PFSK-1 (cell line): ENCODE results near the gene HGS.

Experiments used
- FOXP2 ChIP-seq: optimal IDR thresholded peaks from 2 replicates; pipeline ENCODE3; 2011; ENCODE audit warnings: borderline replicate concordance, control low read depth, inconsistent platforms; ENCODE audit not compliant: insufficient read depth; ENCODE audit errors: extremely low read length, extremely low read depth
- POLR2AphosphoS5 ChIP-seq: IDR thresholded peaks from 2 replicates; pipeline ENCODE4 v1.6.1; 2012; ENCODE audit warnings: low read depth, mild to moderate bottlenecking, control low read depth, low read length, moderate library complexity
- SIN3A ChIP-seq: IDR thresholded peaks from 2 replicates; pipeline ENCODE4 v1.6.1; 2012; ENCODE audit warnings: mild to moderate bottlenecking, low read length, moderate library complexity, borderline replicate concordance; ENCODE audit not compliant: insufficient read depth
- TAF1 ChIP-seq: IDR thresholded peaks from 2 replicates; pipeline ENCODE4 v1.6.1; 2012; ENCODE audit warnings: low read length, control low read depth, borderline replicate concordance; ENCODE audit not compliant: insufficient read depth
- TF ChIP-seq, protein P1 (sequence below), 2 experiments: IDR thresholded peaks; 2 replicates each; pipeline versions ENCODE4 v1.6.1 to v1.8.0; 2011 to 2012; ENCODE audit warnings: low read depth in 2 of 2, low read length in 2 of 2, control low read depth in 1 of 2, inconsistent platforms in 1 of 2, mild to moderate bottlenecking in 1 of 2, moderate library complexity in 1 of 2; ENCODE audit not compliant: insufficient read depth in 1 of 2

Gene HGS

DNA sequence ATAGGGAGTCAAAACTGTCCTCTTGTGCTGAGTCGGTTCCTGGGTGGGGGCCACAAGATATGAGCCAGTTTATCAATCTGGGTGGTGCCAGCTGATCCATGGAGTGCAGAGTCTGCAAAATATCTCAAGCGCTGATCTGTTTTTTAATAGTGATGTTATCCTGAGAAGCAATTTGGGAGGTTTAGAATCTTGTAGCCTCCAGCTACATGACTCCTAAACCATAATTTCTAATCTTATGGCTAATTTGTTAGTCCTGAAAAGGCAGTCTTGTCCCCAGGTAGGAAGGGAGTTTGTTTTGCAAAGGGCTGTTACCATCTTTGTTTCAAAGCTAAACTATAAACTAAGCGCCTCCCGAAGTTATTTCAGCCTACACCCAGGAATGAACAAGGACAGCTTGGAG, 45.1 kb upstream of the HGS start:
- TF ChIP-seq TAF1 (no peak), POLR2AphosphoS5 (no peak), FOXP2 (no peak), SIN3A (no peak)
- TF ChIP-seq, protein P1, sequence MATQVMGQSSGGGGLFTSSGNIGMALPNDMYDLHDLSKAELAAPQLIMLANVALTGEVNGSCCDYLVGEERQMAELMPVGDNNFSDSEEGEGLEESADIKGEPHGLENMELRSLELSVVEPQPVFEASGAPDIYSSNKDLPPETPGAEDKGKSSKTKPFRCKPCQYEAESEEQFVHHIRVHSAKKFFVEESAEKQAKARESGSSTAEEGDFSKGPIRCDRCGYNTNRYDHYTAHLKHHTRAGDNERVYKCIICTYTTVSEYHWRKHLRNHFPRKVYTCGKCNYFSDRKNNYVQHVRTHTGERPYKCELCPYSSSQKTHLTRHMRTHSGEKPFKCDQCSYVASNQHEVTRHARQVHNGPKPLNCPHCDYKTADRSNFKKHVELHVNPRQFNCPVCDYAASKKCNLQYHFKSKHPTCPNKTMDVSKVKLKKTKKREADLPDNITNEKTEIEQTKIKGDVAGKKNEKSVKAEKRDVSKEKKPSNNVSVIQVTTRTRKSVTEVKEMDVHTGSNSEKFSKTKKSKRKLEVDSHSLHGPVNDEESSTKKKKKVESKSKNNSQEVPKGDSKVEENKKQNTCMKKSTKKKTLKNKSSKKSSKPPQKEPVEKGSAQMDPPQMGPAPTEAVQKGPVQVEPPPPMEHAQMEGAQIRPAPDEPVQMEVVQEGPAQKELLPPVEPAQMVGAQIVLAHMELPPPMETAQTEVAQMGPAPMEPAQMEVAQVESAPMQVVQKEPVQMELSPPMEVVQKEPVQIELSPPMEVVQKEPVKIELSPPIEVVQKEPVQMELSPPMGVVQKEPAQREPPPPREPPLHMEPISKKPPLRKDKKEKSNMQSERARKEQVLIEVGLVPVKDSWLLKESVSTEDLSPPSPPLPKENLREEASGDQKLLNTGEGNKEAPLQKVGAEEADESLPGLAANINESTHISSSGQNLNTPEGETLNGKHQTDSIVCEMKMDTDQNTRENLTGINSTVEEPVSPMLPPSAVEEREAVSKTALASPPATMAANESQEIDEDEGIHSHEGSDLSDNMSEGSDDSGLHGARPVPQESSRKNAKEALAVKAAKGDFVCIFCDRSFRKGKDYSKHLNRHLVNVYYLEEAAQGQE (IDR thresholded peaks at IDR 0.05; ENCODE audit: insufficient read depth in 1 of 2, low read depth in 2 of 2, low read length in 2 of 2), result no peak

- TF ChIP-seq TAF1, result no peak
- TF ChIP-seq SIN3A, result no peak
- TF ChIP-seq FOXP2, result no peak
- no peak for TF ChIP-seq POLR2AphosphoS5
- TF ChIP-seq, protein P1 (IDR thresholded peaks at IDR 0.05; ENCODE audit: insufficient read depth in 1 of 2, low read depth in 2 of 2, low read length in 2 of 2), result no peak
These were observed 43.8 kb upstream of the HGS start for GRCh38 chr17:81640011-81640410.

GRCh38 chr17:81641825-81642489, 41.9 kb upstream of the HGS start:
- TF ChIP-seq POLR2AphosphoS5, result no peak
- no peak for TF ChIP-seq TAF1
- TF ChIP-seq, protein P1 (IDR thresholded peaks at IDR 0.05; ENCODE audit: insufficient read depth in 1 of 2, low read depth in 2 of 2, low read length in 2 of 2), result no peak
- no peak for TF ChIP-seq SIN3A
- TF ChIP-seq FOXP2, result no peak

DNA sequence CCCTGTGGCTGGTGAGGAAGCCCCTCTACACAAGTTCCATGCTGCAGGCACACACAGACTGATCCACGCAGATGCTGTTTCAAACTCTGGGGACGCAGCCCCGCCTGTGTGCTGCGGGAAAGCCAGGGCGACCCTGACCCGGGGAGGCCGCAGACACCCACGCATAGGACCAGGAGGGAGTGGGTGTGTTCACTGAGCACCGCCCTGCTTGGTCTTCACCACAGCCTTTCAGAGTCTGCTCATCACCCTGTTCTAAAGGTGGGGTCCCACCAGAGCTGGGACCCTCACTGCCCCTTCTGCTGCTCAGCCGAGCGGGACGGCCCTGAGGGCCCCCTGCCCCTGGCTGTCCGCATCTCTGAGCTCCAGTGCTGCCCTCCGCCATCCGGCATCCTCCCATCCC, 39.3 kb upstream of the HGS start:
- no peak for TF ChIP-seq POLR2AphosphoS5

GRCh38 chr17:81644976-81645952, 38.5 kb upstream of the HGS start:
- TF ChIP-seq SIN3A (no peak), FOXP2 (no peak), TAF1 (no peak), POLR2AphosphoS5 (no peak)
- TF ChIP-seq, protein P1 (IDR thresholded peaks at IDR 0.05; ENCODE audit: insufficient read depth in 1 of 2, low read depth in 2 of 2, low read length in 2 of 2), result no peak
